GM18507 (cell line): ENCODE measurements around the gene VWA3B.
"Not testable (repeated sequence)": the region's sequence is repeated elsewhere in the genome, so short reads cannot be mapped to it uniquely, and the experiment has no call there.

Source experiments
- DNase-seq: peaks from one replicate; pipeline ENCODE4 v3.0.0; 2011; ENCODE audit warnings: low read depth; ENCODE audit not compliant: insufficient read length; ENCODE audit errors: extremely low spot score
- FAIRE-seq: peaks from 2 replicates; lab custom pipeline; 2011; peaks lifted over from hg19 to GRCh38; lab: Jason Lieb, UNC

The VWA3B gene

DNA sequence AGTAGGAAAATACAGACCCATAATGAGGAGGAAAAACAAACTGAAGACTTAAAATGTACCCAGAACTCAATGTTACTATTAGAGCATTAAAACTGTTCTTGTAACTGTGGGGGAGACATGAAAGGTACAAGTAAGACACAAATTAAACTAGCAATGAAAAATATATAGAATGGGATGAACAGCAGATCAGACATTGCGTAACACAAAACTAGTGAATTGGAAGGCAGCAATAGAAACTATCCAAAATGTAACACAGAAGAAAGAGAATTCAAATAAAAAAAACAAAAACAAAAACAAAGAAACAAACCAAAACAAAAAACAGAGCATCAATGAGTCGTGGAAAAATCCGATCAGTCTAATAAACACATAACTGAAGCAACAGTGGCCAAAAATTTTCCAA lies 132.2 kb downstream of the VWA3B start:
- DNase-seq = no peak
- FAIRE-seq = no peak

DNA sequence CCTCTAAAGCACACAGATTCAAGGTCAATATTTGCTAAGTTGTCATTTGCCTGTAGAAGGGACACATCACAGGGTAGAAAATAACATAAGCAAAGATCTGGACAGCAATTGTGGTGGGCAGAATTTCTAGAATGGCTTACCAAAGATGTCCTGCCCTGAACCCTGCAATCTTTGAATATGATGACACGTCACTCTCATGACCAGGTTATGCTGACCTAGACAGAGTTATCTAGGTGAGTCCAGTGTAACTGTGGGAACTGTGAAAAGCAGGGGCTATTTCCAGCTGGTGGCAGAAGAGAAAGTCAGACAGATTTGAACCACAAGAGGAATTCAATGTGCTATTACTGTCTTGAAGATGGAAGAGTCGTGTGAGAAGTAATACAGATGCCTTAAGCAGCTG lies 147.0 kb downstream of the VWA3B start:
- FAIRE-seq (no peak), DNase-seq (no peak)

DNA sequence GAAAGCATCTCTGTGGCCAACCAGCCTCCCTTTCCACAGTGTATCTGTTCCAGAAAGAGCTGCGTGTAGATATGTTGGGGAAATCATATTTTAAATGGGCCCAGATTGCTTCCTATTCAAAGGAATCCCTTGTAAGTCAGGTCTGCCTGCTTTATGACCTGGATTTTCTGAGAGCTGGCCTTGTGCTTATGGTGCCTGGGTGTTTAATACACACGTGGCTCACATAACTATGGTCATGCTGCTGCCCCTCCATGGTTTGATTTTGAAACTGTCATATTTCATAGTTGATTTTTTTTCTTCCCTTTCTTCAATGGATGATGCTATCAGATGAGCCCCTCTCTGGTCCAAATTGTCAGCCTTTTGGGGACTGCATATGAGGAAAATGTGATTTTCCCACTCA lies 147.8 kb downstream of the VWA3B start:
- FAIRE-seq (no peak), DNase-seq (no peak)

DNA sequence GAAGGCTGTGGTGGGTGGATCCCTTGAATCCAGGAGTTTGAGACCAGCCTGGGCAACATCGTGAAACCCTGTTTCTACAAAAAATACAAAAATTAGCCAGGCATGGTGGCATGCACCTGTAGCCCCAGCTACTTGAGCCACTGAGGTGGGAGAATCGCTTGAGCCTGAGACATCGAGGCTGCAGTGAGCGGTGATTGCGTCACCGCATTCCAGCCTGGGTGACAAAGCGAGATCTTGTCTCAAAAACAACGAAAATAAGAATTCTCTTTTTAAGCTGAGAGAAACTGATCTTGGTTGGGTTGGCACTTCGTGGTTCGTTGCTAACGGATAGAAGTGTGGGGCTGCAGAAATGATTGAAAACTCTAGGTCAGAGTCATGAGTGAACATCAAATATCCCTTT lies 150.0 kb downstream of the VWA3B start:
- DNase-seq = no peak
- no peak for FAIRE-seq

DNA sequence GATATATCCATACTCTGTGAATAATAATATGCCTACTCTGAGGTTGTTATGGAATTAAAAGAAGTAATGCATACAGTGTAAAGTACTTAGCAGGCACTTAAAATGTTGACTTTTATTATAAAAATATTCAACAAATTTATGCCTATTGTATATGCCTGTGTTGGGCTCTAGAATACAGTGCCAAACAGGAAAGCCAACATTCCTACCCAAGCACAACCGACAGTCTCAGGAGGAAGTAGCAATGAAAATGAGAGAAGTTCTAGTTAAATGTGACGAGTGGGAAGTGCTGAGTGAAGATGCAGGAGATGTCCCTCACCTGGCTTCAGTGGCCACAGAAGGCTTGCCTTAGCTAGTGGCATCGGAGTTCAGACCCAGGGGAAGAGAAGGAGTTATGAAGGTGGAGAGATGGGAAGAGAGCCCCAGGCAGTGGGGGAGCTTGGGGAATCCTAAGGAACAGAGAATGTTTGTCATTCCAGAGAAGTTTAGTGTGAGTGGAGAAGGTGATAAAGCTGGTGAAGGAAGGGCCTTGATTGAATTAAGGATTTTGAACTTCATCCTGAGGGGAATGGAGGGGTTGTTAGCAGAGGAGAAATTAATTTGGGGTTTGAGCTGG lies 153.9 kb downstream of the VWA3B start:
- DNase-seq (no peak), FAIRE-seq (no peak)

DNA sequence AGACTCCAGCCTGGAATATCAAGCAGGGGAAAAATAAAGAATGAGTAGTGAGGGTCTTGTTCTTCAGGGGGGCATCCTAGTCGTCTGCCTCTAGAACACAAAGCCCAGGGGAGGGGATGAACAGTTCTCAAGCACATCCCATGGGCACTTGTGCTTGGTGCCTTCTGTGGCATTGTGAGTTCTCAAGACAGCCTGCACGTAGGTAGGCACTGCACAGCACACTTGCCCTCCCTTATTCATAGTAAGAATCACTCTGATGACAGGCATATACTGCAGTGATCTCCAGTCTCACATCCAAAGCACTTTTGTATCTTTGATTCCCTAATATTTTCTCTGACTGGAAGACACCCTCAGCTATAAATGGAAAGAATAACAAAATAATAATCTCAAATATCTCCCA lies 154.6 kb downstream of the VWA3B start:
- FAIRE-seq = no peak
- no peak for DNase-seq

DNA sequence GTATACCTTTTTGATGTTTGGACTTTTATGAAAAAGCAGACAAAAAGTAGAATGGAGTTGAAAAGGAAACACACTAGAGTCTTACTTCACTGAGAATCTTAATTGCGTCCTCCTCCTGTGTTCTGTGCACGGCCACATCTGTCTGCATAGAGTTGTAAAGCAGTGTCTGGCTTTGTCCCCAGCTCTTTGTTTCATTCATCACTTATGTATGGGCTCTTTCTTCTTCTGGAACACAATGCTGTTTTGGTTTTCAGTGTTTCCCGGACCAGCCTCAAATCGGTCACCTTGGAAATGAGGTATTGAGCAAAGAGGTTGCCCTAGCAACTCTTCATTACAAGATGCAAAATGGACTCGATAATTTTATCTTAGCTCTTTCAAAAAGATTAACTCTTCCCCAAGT lies 155.0 kb downstream of the VWA3B start:
- DNase-seq = no peak
- FAIRE-seq = no peak

DNA sequence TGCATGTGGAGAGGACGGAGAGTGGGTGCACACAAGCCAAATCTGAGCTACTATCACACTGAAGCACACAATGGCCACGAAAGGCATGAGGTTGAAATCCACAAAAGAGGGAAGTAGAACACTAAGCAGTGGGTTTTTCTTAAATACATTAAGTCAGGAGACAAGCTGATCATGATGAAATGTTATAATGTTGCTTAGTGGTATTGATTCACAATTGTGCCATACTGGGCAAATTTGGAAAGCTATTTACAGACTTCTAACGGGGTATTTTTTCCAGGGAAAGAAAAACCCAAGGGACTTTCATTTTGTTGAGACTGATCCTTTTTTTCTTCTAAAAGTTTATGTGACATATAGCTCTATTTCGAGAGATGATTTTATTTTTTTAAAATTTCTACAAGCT lies 158.5 kb downstream of the VWA3B start:
- DNase-seq (no peak), FAIRE-seq (no peak)

DNA sequence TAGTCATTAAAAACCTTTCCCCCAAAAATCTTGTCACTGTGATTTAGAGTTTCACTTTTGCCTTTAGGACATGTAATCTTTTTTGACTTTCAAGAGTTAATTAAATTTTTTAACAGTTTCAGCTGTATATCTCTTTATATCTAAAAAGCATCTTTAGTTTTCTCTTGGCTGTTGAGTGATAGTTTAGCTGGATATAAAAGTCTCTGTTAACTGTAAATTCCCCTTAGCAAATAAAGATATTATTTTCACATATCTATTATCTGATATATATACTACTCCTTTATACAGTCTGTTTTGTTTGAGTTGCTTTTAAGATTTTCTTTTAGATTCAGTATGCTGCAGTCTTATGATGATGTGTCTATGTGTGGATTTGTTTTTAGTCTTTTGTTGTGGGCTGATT lies 160.4 kb downstream of the VWA3B start:
- DNase-seq (no peak), FAIRE-seq (no peak)

DNA sequence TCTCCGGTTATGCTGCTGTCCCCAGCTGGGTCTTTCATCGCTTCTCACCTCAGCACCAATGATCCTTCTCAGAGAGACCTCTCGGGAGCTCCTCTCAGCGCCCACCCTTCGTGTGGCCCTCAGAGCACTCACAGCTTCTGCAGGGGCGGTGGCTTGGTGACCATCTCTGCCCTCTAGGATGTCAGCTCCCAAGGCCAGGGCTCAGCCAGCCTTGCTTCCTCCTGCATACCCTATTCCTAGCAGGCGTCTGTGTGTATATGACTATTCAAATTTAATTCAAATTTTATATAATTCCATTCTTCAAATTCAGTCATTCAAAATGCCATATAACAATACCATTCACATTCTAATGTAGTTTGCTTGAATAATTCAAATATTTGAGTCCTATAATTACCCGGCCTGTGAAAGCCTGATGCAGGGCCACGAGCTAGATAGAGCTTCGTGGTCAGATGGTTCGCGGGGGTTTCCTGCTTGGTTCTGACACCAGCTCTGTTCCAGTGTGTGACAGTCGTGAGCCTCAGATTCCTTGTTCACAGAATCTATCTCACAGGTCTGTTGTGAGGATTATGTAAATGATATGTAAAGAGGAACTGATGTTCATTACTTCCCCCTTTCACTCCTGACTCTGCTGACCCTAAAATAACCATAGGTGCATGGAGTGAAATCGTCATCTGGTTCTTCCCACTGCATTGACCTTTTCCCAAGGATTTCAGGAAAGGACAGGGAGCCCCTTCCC lies 165.2 kb downstream of the VWA3B start:
- peak; percentile 15 for FAIRE-seq
- DNase-seq = no peak

DNA sequence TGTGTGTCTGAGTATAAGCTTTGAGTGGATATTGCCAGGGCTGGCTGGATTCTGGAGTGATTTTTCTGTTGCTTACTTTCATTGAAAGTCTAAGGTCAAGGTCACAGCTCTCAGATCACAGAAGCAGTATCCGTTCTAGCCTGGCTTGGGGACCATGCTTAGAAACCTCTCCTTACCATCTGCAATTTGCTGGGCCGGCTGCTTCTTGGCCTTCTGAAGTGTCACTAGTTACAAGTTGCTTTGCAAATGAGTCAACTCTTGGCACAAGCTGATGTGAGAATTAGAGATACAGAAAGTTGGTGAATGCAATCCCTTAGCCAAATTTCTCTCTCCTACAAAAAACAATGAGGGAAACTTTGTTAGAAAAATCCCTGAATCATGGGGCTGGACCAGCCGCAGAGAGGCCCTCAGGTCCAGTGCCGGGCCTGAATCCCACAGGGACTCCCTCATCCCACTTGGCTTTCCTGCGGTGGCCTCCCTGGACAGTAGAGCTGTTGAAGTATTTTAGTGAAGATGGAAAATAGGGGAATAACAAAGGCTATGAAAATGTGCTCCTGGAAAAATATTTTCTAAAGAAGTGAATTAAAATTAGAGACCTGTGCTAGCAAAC lies 166.6 kb downstream of the VWA3B start:
- DNase-seq (no peak), FAIRE-seq (no peak)

DNA sequence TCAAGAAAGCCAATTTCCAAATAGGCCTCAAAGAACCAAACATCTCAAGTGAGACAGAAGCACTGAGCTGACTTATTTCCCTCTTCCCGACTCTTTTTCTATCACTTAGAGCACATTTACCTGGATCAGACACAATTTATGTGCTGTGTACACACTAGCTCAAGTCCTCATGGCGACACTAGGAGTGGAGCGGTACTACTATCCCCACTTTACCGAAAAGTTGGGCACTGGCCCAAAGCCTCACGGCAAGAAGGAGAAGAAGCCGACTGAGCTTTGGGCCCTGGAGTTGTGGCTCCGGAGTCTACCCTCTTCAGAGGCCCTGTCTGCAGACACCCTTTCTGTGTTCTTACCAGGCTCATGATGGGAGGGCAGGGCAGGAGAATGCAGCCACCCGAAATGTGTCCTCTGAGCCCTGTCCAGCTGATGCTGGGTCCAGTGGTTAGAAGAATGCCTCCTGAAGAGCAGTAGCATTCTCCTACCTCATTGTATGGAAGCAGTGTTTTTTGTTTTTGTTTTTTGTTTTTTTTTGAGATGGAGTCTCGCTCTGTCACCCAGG lies 167.6 kb downstream of the VWA3B start:
- FAIRE-seq (no peak), DNase-seq (no peak)

DNA sequence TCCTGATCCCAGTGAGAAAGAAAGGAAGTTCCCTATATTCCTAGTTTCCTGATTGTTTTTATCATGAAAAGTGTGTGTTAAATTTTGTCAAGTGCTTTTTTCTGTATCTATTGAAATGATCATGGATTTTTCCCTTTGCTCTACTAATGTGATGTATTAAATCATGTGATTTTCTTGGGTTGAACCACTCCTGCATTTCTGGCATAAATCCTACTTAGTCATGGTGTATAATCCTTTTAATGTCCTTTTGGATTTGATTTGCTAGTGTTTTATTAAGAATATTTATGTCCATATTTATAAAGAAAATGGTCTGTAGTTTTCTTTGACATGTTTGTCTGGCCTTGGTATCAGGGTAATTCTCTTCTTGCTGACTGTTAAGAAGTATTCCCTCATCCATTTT lies 171.9 kb downstream of the VWA3B start:
- DNase-seq (no peak), FAIRE-seq (no peak)

DNA sequence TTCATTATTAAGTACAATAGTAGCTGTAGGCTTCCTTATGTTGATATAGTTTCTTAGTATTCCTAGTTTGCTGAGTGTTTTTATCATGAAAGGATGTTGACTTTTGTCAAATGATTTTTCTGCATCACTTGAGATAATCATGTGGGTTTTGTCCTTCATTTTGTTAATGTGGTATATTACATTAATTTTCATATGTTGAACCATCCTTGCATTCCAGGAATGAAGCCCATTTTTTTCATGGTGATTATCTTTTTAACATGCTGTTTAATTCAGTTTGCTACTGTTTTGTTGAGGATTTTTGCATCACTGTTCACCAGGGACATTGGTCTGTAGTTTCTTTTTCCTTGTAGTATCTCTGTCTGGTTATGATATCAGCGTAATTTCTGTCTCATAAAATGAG lies 176.4 kb downstream of the VWA3B start:
- DNase-seq = no peak
- FAIRE-seq = no peak

DNA sequence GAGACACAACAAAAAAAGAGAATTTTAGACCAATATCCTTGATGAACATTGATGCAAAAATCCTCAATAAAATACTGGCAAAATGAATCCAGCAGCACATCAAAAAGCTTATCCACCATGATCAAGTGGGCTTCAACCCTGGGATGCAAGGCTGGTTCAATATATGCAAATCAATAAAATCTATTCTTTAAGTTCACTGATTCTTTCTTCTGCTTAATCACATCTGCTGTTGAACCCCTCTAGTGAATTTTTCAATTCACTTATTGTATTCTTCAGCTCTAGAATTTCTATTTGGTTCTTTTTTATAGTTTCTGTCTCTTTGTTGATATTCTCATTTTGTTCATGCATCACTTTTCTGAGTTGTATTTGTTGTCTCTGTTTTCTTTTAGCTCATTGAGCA lies 181.3 kb downstream of the VWA3B start:
- DNase-seq, FAIRE-seq: not testable (repeated sequence)

DNA sequence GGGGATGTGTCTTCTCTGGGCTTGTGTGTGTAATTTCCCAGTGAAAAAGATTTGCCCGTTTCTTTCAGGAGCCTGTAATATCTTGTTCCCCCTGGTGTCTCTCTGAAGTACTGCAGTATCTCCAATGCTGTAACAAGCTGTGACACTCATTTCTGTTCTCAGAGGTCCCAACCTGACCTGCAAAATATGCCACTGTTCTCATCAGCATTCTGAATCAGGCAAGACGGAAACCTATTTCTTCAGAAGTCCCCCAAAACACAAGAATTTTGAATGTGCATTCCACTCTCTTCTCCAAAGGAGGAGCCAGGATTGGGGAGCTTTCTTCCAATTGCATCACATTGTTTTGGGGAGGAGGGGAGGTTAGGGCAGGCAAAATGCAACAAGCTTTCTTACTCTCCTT lies 182.3 kb downstream of the VWA3B start:
- DNase-seq (no peak), FAIRE-seq (peak; percentile 80)

DNA sequence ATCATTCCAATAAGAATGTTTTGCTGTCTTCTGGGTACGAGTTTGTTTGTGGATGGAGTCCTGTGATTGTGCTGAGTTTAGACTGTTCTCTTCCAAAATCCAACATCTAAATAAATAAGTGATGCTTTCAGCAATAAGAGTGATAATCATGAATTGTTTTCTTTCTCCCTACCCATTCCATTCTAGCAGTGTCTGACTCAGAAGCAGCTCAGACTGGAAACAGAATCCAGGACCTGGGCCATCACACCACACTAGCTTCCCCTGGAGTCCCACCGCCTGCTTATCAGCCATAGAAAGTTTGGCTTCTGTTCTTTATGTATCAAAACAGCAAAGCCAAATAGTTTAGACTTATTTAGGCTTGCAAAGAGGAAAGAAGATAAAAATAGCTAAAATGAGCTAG lies 182.9 kb downstream of the VWA3B start:
- DNase-seq (no peak), FAIRE-seq (no peak)

DNA sequence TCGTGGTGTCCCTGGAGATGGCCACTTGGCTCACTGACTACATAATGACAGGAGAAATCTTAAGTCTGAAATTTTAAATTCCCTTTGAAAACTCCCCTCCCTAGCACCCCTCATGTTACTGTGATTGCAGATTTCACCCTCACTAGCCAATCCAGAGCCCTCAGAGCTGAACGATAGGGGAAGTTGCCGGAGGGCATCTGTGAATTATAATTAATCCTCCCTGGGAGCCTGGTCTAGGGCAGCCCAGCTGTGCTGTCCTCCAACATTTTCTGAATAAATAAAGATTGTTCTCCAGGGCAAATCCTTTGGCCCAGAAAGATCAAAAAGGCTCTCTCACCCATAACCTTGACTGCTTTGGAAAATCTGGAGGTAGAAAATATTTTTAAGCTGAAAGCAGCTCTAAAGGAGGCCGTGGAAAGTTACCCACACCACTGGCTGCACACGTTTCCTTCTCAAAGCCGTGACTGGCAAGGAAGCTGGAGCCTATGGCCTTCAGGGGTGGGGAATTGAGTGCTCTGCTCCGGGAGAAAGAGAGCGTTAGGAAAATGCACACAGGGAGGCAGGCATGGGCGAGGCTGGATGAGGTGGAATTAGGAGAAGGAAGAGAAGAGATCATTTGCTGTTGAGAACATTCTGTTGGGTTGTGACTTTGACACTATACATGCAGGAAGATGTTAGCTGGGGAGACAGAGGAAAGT lies 190.3 kb downstream of the VWA3B start:
- FAIRE-seq = no peak

DNA sequence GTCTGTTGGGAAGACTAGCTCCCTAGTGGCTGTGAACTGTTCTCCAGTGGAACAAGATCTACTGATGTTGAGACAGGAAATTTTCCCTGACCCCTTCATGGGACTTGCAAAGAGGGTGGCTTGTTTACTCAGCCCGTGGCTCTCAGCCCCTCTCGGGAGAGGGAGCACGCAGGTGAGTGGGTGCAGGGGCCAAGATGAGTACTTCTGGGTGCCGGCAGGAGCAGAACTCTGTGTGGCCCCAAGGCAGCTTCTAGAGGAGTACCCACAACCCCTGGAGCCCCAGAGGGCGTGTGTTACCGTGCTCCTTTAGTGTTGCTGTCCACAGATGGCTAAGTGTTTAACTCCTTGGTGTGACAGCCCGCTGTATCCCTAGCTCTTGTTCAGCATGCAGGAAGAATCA lies 191.1 kb downstream of the VWA3B start:
- DNase-seq = no peak
- FAIRE-seq = no peak

More for the DNA sequence above, 190.3 kb downstream of the VWA3B start:
- no peak for DNase-seq

DNA sequence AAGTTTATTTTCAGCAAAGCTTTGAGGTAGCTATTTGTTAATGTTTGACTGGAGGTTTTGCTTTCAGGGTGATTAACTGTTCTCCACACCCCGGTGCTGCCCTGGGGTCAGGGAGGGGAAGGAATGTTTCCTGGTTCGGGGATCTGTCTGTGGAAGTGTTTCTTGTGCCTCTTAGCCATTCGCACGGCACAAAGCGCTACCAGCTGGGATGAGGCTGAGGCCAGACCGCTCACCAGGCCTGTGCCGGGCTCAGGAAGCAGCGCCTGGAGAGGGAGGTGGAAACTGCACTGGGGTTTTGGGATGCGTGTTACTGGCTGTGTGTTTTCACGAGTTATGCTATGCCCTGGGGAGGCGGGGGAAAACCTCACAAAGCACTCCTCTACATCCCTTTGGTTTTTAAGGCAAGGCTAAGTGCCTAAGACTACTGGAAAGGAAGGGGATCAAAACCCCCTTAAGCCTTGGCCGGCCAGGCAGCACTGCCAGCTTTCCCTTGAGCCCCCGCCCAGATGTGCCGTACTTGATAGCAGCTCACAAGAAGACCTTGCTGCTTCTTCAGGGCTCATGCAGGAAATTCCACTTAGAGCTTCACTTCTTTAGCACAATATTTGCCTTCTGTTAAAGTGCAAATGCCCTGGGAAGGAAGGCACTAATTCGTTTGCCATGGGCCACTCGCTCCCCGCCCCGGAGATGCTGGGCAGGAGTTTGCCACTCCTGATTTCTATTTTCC lies 193.6 kb downstream of the VWA3B start:
- DNase-seq (peak; percentile 28), FAIRE-seq (peak; percentile 88)
